AML-193 (cell line): Measurements from ENCODE around the gene TRPC3.
"Not testable (repeated sequence)": the region's sequence is repeated elsewhere in the genome, so short reads cannot be mapped to it uniquely, and the experiment has no call there.

ENCODE experiments used
- DNase-seq, 2 experiments: peaks; one replicate each; lab custom pipeline; 2025; lab: John Stamatoyannopoulos, UW

The TRPC3 gene

GRCh38 chr4:121946644-121947043 lies 5.2 kb downstream of the TRPC3 start:
- no peak for DNase-seq

- no peak for DNase-seq
Measured at GRCh38 chr4:121943941-121944340, 7.9 kb downstream of the TRPC3 start.

- DNase-seq: no peak
Measured at GRCh38 chr4:121939690-121940089, 12.2 kb downstream of the TRPC3 start.

- DNase-seq: no peak
Measured at GRCh38 chr4:121938282-121939092, 13.4 kb downstream of the TRPC3 start.

GRCh38 chr4:121936101-121936500 lies 15.8 kb downstream of the TRPC3 start:
- no peak for DNase-seq

- no peak for DNase-seq
Measured at GRCh38 chr4:121934635-121935034, 17.2 kb downstream of the TRPC3 start.

- no peak for DNase-seq
Measured at GRCh38 chr4:121932212-121932974, 19.5 kb downstream of the TRPC3 start.

- no peak for DNase-seq
Measured at GRCh38 chr4:121930304-121930703, 21.6 kb downstream of the TRPC3 start.

GRCh38 chr4:121927948-121928347 lies 23.9 kb downstream of the TRPC3 start:
- DNase-seq: no peak

GRCh38 chr4:121926490-121926889 lies 25.4 kb downstream of the TRPC3 start:
- DNase-seq: not testable (repeated sequence)

- no peak for DNase-seq
Measured at GRCh38 chr4:121923306-121923705, 28.6 kb downstream of the TRPC3 start.

- DNase-seq: no peak
Measured at GRCh38 chr4:121913667-121914066, 38.2 kb downstream of the TRPC3 start.

- DNase-seq: no peak
Measured at GRCh38 chr4:121908346-121908745, 43.5 kb downstream of the TRPC3 start.

- peak; percentile 44 to 62 for DNase-seq
Measured at GRCh38 chr4:121900132-121900983, 51.5 kb downstream of the TRPC3 start.

GRCh38 chr4:121898150-121898549 lies 53.7 kb downstream of the TRPC3 start:
- peak; percentile 28 to 32 for DNase-seq

GRCh38 chr4:121888134-121888533 lies 63.7 kb downstream of the TRPC3 start:
- no peak for DNase-seq

- DNase-seq: peak; percentile 44 to 54
Measured at GRCh38 chr4:121885115-121885514, 66.7 kb downstream of the TRPC3 start.

- no peak for DNase-seq
Measured at GRCh38 chr4:121881158-121881557, 70.7 kb downstream of the TRPC3 start.

- no peak for DNase-seq
Measured at GRCh38 chr4:121879135-121879534, 72.7 kb downstream of the TRPC3 start.

- no peak for DNase-seq
Measured at GRCh38 chr4:121877041-121877773, 74.7 kb downstream of the TRPC3 start.

- no peak for DNase-seq
Measured at GRCh38 chr4:121876070-121876469, 75.8 kb downstream of the TRPC3 start.

GRCh38 chr4:121875652-121876051 lies 76.2 kb downstream of the TRPC3 start:
- DNase-seq: no peak
